SKM-1 treated with dmso at 0.1 percent for 144 hours (cell line): ENCODE data around the gene ZNF267.
"Not testable (repeated sequence)": the region's sequence is repeated elsewhere in the genome, so short reads cannot be mapped to it uniquely, and the experiment has no call there.

Experiments used
- DNase-seq: peaks from one replicate; lab custom pipeline; 2025; ENCODE audit not compliant: unreplicated experiment; lab: John Stamatoyannopoulos, UW

The ZNF267 gene

GRCh38 chr16:31877876-31878642 lies 4.5 kb downstream of the ZNF267 start:
- DNase-seq, result no peak

GRCh38 chr16:31879937-31880321 lies 6.3 kb downstream of the ZNF267 start:
- DNase-seq, result no peak

- no peak for DNase-seq
Observed at GRCh38 chr16:31880322-31880979, 6.8 kb downstream of the ZNF267 start.

GRCh38 chr16:31886227-31886626 lies 12.6 kb downstream of the ZNF267 start:
- DNase-seq, result no peak

GRCh38 chr16:31888735-31889134 lies 15.1 kb downstream of the ZNF267 start:
- DNase-seq, result no peak

GRCh38 chr16:31892111-31892510 lies 18.5 kb downstream of the ZNF267 start:
- not testable (repeated sequence) for DNase-seq

- DNase-seq, result no peak
Observed at GRCh38 chr16:31893824-31894223, 20.2 kb downstream of the ZNF267 start.

GRCh38 chr16:31897283-31897682 lies 23.7 kb downstream of the ZNF267 start:
- DNase-seq, result no peak

GRCh38 chr16:31899505-31899904 lies 25.9 kb downstream of the ZNF267 start:
- no peak for DNase-seq

- not testable (repeated sequence) for DNase-seq
Observed at GRCh38 chr16:31904571-31904970, 31.0 kb downstream of the ZNF267 start.

- DNase-seq, result no peak
Observed at GRCh38 chr16:31913668-31914067, 40.1 kb downstream of the ZNF267 start.

GRCh38 chr16:31916056-31916488 lies 42.5 kb downstream of the ZNF267 start:
- DNase-seq, result no peak

GRCh38 chr16:31920373-31920772 lies 46.8 kb downstream of the ZNF267 start:
- no peak for DNase-seq

GRCh38 chr16:31951806-31952205 lies 78.2 kb downstream of the ZNF267 start:
- not testable (repeated sequence) for DNase-seq

- not testable (repeated sequence) for DNase-seq
Observed at GRCh38 chr16:31952206-31952605, 78.6 kb downstream of the ZNF267 start.

GRCh38 chr16:31956221-31956620 lies 82.6 kb downstream of the ZNF267 start:
- DNase-seq, result not testable (repeated sequence)

- not testable (repeated sequence) for DNase-seq
Observed at GRCh38 chr16:31960186-31960910, 86.7 kb downstream of the ZNF267 start.
